ENCODE results near the gene NIT1. TPM values are rescaled to one million over a fixed set of nuclear protein-coding genes. Genes with fewer than 3 reads are reported as not detected.

Gene NIT1
- total RNA-seq, 1 donor from 2014 or later: 58.6 TPM

- H3K4me3 Mint-ChIP-seq (ENCODE audit: low read depth): no peak overlapping the region
- no peak overlapping the region for H3K27ac Mint-ChIP-seq
- no peaks in the 10 kb centered on the region for H3K9me3 Mint-ChIP-seq (ENCODE audit: low read depth)
- TF ChIP-seq CTCF (IDR thresholded peaks at IDR 0.05; ENCODE audit: unreplicated experiment): no peak
- no peaks in the 10 kb centered on the region for H3K36me3 Mint-ChIP-seq (ENCODE audit: insufficient read depth)
- peaks cover 3% of the 10 kb centered on the region for H3K4me1 Mint-ChIP-seq (ENCODE audit: low read depth)
- DNase-seq (ENCODE audit: low spot score, unreplicated experiment): no peak
- no peaks in the 10 kb centered on the region for H3K27me3 Mint-ChIP-seq
These were observed 23.0 kb downstream of the NIT1 start for GRCh38 chr1:161140755-161141400.

GRCh38 chr1:161145832-161146231, 27.9 kb downstream of the NIT1 start:
- Mint-ChIP-seq H3K4me1 (ENCODE audit: low read depth) (no peaks in the 10 kb centered on the region), H3K27ac (no peak overlapping the region), H3K27me3 (no peaks in the 10 kb centered on the region), H3K4me3 (ENCODE audit: low read depth) (no peak overlapping the region), H3K36me3 (ENCODE audit: insufficient read depth) (no peaks in the 10 kb centered on the region), H3K9me3 (ENCODE audit: low read depth) (no peaks in the 10 kb centered on the region)
- no peak for TF ChIP-seq CTCF (IDR thresholded peaks at IDR 0.05; ENCODE audit: unreplicated experiment)
- no peak for DNase-seq (ENCODE audit: low spot score, unreplicated experiment)

- peak overlapping the region; percentile 93 for H3K4me3 Mint-ChIP-seq (ENCODE audit: low read depth)
- no peak for DNase-seq (ENCODE audit: low spot score, unreplicated experiment)
- H3K27ac Mint-ChIP-seq: peak overlapping the region; percentile 92
- H3K36me3 Mint-ChIP-seq (ENCODE audit: insufficient read depth): peaks cover 9% of the 10 kb centered on the region
- H3K27me3 Mint-ChIP-seq: no peaks in the 10 kb centered on the region
- peaks cover 9% of the 10 kb centered on the region for H3K4me1 Mint-ChIP-seq (ENCODE audit: low read depth)
- no peaks in the 10 kb centered on the region for H3K9me3 Mint-ChIP-seq (ENCODE audit: low read depth)
- no peak for TF ChIP-seq CTCF (IDR thresholded peaks at IDR 0.05; ENCODE audit: unreplicated experiment)
These were observed 35.3 kb downstream of the NIT1 start for GRCh38 chr1:161153176-161153575.

- no peak for TF ChIP-seq CTCF (IDR thresholded peaks at IDR 0.05; ENCODE audit: unreplicated experiment)
- Mint-ChIP-seq H3K4me1 (ENCODE audit: low read depth) (peaks cover 9% of the 10 kb centered on the region), H3K27ac (peak within 1 kb of the TSS; percentile 100), H3K4me3 (ENCODE audit: low read depth) (peak within 1 kb of the TSS; percentile 93), H3K27me3 (no peaks in the 10 kb centered on the region), H3K9me3 (ENCODE audit: low read depth) (no peaks in the 10 kb centered on the region), H3K36me3 (ENCODE audit: insufficient read depth) (peaks cover 9% of the 10 kb centered on the region)
- peak; percentile 32 for DNase-seq (ENCODE audit: low spot score, unreplicated experiment)
These were observed 35.9 kb downstream of the NIT1 start, which contains the start of gene UFC1 for GRCh38 chr1:161153682-161154337. TSS of gene UFC1 (plus strand) at chr1:161153978. CDS start at chr1:161153998, 20 bp downstream.

GRCh38 chr1:161157867-161158266, 40.0 kb downstream of the NIT1 start:
- no peaks in the 10 kb centered on the region for H3K27me3 Mint-ChIP-seq
- TF ChIP-seq CTCF (IDR thresholded peaks at IDR 0.05; ENCODE audit: unreplicated experiment): no peak
- peak overlapping the region; percentile 80 for H3K4me3 Mint-ChIP-seq (ENCODE audit: low read depth)
- no peak for DNase-seq (ENCODE audit: low spot score, unreplicated experiment)
- H3K36me3 Mint-ChIP-seq (ENCODE audit: insufficient read depth): peaks cover 16% of the 10 kb centered on the region
- peak overlapping the region; percentile 18 for H3K27ac Mint-ChIP-seq
- H3K9me3 Mint-ChIP-seq (ENCODE audit: low read depth): no peaks in the 10 kb centered on the region
- peaks cover 17% of the 10 kb centered on the region for H3K4me1 Mint-ChIP-seq (ENCODE audit: low read depth)
